Peyer's patch (tissue), 4 donors: ENCODE data around the gene NUCKS1. TPM values are rescaled to one million over a fixed set of nuclear protein-coding genes. Genes with fewer than 3 reads are reported as not detected.

Experiments
- DNase-seq, 3 donors: peaks; one replicate each; pipeline ENCODE4 v3.0.0-alpha.2; 2017 to 2019
- H3K27ac ChIP-seq, 4 donors: fragments of 200-600 bp; sonication (generic); one replicate each; pipeline ENCODE4 v1.5.1; 2016 to 2019
- H3K27me3 ChIP-seq, 2 donors: fragments of 200-600 bp; sonication (generic); one replicate each; pipeline ENCODE4 v1.5.1; 2019
- H3K36me3 ChIP-seq, 3 donors: fragments of 200-600 bp; sonication (generic); one replicate each; pipeline ENCODE4 v1.5.1; 2016 to 2019
- H3K4me1 ChIP-seq, 4 donors: fragments of 200-600 bp; sonication (generic); one replicate each; pipeline ENCODE4 v1.5.1; 2016 to 2019
- H3K4me3 ChIP-seq, 4 donors: fragments of 200-600 bp; sonication (generic); 1 replicate in 3 of 4; 2 replicates in 1 of 4; pipeline ENCODE4 v1.5.1; 2016 to 2019; ENCODE audit warnings: mild to moderate bottlenecking in 1 of 4
- H3K9me3 ChIP-seq, 4 donors: fragments of 200-600 bp; sonication (generic); one replicate each; pipeline ENCODE4 v1.5.1; 2016 to 2019; ENCODE audit warnings: mild to moderate bottlenecking in 1 of 4
- POLR2A ChIP-seq, 2 donors: fragments of 450-650 bp; IDR thresholded peaks; one replicate each; pipeline ENCODE4 v1.5.1; 2017; ENCODE audit warnings: antibody characterized with exemption in 2 of 2, mild to moderate bottlenecking in 2 of 2, moderate library complexity in 2 of 2
- total RNA-seq, 4 donors: library from RNA; depleted of rRNA; stranded (reverse); fragments of >200 nt; gene quantifications; one replicate each; pipeline ENCODE4 v1.1.0, GENCODE V29; 2016
- TF ChIP-seq, protein P1 (sequence below), 6 experiments: fragments of 450-650 bp in 4 of 6; fragments of 200-600 bp in 2 of 6; sonication (generic) in 1 of 6; IDR thresholded peaks; one replicate each; pipeline ENCODE4 v1.5.1; 2017 to 2019; ENCODE audit warnings: antibody characterized with exemption in 6 of 6, mild to moderate bottlenecking in 3 of 6, moderate library complexity in 1 of 6

Gene NUCKS1
- total RNA-seq, 4 donors from 2014 or later, result 21.1 to 64.5 (median 41.5) TPM

DNA sequence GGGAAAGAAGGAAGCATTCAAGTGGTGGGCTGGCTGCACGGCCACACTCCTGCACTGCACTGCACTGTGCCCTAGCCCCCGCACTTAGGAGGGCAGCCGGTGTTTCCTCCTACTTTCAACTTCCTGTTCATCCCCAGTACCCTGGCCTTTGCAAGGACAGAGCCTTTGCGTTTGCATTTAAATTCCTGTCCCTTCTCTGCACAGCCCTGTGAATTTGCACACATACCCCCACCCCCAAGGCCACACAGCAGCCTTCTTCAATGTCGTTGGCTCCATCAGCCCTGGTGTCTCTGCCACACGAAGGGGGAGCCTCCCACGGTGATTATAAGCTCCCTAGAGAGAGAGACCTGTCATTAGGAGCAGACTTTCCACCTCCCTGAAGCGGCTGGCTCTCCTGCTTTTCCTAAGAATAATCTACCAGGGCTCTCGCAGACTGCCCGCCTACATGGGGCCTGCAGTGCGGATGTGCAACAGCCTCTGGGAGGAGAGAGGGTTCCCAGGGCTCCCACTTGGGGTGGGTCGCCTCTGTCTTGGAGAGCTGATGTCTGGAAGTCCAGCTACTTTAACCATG, 56.5 kb downstream of the NUCKS1 start:
- Histone ChIP-seq H3K4me1 (no peaks in the 10 kb centered on the region), H3K4me3 (no peak overlapping the region), H3K36me3 (no peaks in the 10 kb centered on the region), H3K27me3 (no peaks in the 10 kb centered on the region), H3K9me3 (no peaks in the 10 kb centered on the region), H3K27ac (no peak overlapping the region)
- TF ChIP-seq, protein P1, sequence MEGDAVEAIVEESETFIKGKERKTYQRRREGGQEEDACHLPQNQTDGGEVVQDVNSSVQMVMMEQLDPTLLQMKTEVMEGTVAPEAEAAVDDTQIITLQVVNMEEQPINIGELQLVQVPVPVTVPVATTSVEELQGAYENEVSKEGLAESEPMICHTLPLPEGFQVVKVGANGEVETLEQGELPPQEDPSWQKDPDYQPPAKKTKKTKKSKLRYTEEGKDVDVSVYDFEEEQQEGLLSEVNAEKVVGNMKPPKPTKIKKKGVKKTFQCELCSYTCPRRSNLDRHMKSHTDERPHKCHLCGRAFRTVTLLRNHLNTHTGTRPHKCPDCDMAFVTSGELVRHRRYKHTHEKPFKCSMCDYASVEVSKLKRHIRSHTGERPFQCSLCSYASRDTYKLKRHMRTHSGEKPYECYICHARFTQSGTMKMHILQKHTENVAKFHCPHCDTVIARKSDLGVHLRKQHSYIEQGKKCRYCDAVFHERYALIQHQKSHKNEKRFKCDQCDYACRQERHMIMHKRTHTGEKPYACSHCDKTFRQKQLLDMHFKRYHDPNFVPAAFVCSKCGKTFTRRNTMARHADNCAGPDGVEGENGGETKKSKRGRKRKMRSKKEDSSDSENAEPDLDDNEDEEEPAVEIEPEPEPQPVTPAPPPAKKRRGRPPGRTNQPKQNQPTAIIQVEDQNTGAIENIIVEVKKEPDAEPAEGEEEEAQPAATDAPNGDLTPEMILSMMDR (IDR thresholded peaks at IDR 0.05), result no peak
- TF ChIP-seq POLR2A (IDR thresholded peaks at IDR 0.05), result no peak
- no peak for DNase-seq

DNA sequence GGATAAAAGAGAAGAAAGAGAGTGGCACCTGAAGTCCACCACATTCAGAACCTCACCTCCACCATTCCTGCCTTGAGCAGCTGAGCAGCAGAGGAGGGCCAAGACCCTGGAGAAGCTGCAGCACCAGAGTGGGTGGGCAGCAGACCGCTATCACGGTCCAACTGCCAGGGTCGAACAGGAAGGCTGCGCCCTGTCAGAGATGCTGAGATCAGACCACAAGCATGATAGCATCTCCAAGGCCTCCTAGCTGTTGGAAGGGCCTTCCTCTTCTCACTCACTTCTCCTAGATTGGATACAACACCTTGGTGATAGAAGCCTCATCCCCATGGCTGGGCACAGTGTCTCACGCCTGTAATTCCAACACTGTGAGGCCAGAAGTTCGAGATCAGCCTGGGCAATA, 57.6 kb downstream of the NUCKS1 start:
- no peaks in the 10 kb centered on the region for H3K4me1 ChIP-seq
- no peak for DNase-seq
- TF ChIP-seq, protein P1 (IDR thresholded peaks at IDR 0.05), result no peak
- TF ChIP-seq POLR2A (IDR thresholded peaks at IDR 0.05), result no peak

DNA sequence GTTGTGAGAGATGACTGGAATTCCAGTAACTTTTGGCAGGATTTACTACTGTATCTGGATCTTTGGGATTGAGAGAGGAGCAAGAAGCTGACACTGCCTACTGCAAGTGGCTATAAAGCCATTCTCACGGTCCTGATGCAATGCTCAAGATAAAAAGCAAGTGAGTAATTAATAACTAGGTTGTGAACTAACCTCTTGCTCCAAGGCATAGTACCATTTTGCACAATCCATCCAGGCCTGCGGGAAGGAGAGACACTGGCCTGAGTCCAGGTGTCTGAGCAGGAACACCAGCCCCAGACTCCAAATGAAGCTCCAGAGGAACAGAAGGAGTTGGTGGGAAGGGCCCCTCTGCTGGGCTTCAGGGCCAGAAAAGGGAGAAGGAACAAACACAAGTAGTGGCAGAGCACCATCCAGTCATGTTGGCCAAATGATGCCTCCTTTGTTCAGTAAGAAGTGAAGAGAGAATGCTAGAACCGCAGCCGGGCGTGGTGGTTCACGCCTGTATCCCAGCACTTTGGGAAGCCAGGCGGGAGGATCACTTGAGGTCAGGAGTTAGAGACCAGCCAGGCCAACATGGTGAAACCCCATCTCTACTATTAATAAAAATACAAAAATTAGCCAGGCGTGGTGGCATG, 59.7 kb downstream of the NUCKS1 start:
- DNase-seq, result no peak
- Histone ChIP-seq H3K36me3 (no peaks in the 10 kb centered on the region), H3K27me3 (no peaks in the 10 kb centered on the region), H3K4me1 (no peaks in the 10 kb centered on the region), H3K9me3 (no peaks in the 10 kb centered on the region), H3K4me3 (no peak overlapping the region), H3K27ac (no peak overlapping the region)
- no peak for TF ChIP-seq POLR2A (IDR thresholded peaks at IDR 0.05)
- TF ChIP-seq, protein P1 (IDR thresholded peaks at IDR 0.05), result no peak

More for the DNA sequence above, 57.6 kb downstream of the NUCKS1 start:
- no peaks in the 10 kb centered on the region for H3K9me3 ChIP-seq
- H3K27ac ChIP-seq, result no peak overlapping the region
- no peaks in the 10 kb centered on the region for H3K36me3 ChIP-seq
- H3K27me3 ChIP-seq, result no peaks in the 10 kb centered on the region
- no peak overlapping the region for H3K4me3 ChIP-seq

DNA sequence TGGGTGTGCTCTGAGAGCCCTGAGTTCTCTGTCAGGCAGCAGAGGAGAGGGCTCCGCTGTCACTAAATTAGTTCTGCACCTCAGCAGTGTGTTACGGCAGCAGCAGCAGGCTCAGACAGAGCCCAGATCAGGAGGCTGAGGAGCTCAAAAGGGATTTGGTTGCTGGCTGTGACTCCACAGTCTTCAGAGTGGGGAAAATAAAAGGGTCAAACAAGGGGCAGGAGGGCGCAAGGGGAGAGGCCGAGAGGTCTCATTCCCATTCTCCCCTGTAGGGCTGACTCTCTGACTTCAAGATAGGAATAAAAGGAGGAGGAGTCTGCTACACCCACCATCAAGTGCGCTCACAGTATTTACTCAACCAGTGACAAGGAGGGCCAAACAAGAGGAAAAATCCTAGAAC, 60.5 kb downstream of the NUCKS1 start:
- TF ChIP-seq POLR2A (IDR thresholded peaks at IDR 0.05), result no peak
- TF ChIP-seq, protein P1 (IDR thresholded peaks at IDR 0.05), result no peak
- no peaks in the 10 kb centered on the region for H3K9me3 ChIP-seq
- H3K36me3 ChIP-seq, result no peaks in the 10 kb centered on the region
- H3K27me3 ChIP-seq, result no peaks in the 10 kb centered on the region
- H3K4me3 ChIP-seq, result no peak overlapping the region
- DNase-seq, result no peak
- H3K4me1 ChIP-seq, result no peaks in the 10 kb centered on the region
- H3K27ac ChIP-seq, result no peak overlapping the region

DNA sequence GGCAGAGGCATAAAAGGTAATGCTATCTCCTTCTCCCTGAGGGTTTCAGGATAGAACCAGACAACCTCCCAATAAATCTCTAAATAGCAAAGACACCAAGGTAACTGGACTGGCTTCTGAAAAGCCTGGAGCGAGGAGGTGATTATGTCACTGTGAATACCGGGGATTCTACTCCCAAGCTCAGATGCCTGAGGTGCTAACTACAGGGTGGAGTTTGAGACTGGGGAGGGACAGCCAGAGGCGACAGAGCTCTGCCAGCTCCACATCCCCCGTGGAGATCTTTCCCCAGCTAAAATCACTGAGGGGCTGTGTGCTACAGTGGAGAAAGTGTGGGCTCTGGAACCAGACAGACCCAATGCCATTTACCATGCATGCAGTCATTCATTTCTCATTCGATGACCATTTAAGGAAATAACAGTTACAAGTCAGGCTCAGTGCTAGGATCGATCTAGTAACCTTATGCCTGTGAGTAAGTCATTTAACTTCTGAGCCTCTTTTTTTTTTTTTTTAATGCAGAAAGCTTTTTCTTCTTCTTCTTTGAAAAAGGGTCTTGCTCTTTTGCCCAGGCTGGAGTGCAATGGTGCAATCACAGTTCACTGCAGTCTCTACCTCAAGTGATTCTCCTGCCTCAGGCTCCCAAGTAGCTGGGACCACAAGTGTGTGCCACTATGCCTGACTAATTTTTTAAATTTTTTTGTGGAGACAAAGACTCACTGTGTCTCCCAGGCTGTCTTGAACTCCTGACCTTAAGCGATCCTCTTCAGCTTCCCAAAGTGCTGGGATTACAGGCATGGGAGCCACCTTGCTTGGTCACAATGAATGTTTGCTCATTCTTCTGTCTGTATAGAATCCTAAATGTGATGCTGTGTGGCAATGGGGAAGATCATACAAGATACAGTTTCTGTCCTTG, 61.6 kb downstream of the NUCKS1 start:
- no peaks in the 10 kb centered on the region for H3K9me3 ChIP-seq
- no peak overlapping the region for H3K4me3 ChIP-seq
- H3K36me3 ChIP-seq, result no peaks in the 10 kb centered on the region
- H3K27me3 ChIP-seq, result no peaks in the 10 kb centered on the region
- DNase-seq, result no peak
- no peak overlapping the region for H3K27ac ChIP-seq
- H3K4me1 ChIP-seq, result no peaks in the 10 kb centered on the region
- TF ChIP-seq POLR2A (IDR thresholded peaks at IDR 0.05), result no peak
- TF ChIP-seq, protein P1 (IDR thresholded peaks at IDR 0.05), result no peak
